Natural killer cell treated with Interleukin-12 subunit alpha and Interleukin-12 subunit beta and Interleukin-15 and Interleukin-18, amount 100 ng/mL, for 72 hours (primary cell): ENCODE results near the gene MSI2. TPM values are rescaled to one million over a fixed set of nuclear protein-coding genes. Genes with fewer than 3 reads are reported as not detected.

Experiments
- ATAC-seq, 2 donors: fragments of 150-1000 bp; cut with Tn5 transposase in 1 of 2; sonication (Bioruptor Pico), chemical (Tn5 transposase) in 1 of 2; 2 replicates each; pipeline ENCODE4 v1.10.0; 2021
- DNase-seq: peaks from one replicate; pipeline ENCODE4 v3.0.0; 2022; ENCODE audit warnings: low spot score
- H3K27ac Mint-ChIP-seq, 2 donors: 1 replicate in 1 of 2; 2 replicates in 1 of 2; pipeline ENCODE4 v1.8.0; 2022; ENCODE audit warnings: mixed read lengths in 2 of 2, mild to moderate bottlenecking in 1 of 2, moderate library complexity in 1 of 2
- H3K27me3 Mint-ChIP-seq, 2 donors: 1 replicate in 1 of 2; 2 replicates in 1 of 2; pipeline ENCODE4 v1.8.0; 2022; ENCODE audit warnings: mixed read lengths in 2 of 2
- H3K36me3 Mint-ChIP-seq: one replicate; pipeline ENCODE4 v1.8.0; 2022; ENCODE audit warnings: mixed read lengths
- H3K4me1 Mint-ChIP-seq, 2 donors: 1 replicate in 1 of 2; 2 replicates in 1 of 2; pipeline ENCODE4 v1.8.0; 2022; ENCODE audit warnings: low read depth in 2 of 2, mixed read lengths in 2 of 2, mild to moderate bottlenecking in 1 of 2
- H3K4me3 Mint-ChIP-seq: one replicate; pipeline ENCODE4 v1.8.0; 2022; ENCODE audit warnings: mixed read lengths
- H3K9me3 Mint-ChIP-seq: 2 replicates; pipeline ENCODE4 v1.8.0; 2022; ENCODE audit warnings: mixed read lengths
- total RNA-seq, 2 donors: library from RNA; stranded (reverse); gene quantifications; one replicate each; pipeline ENCODE4 v1.2.3, GENCODE V29; 2022

MSI2 gene
- total RNA-seq, 2 donors from 2014 or later = 51.3 to 126 TPM

DNA sequence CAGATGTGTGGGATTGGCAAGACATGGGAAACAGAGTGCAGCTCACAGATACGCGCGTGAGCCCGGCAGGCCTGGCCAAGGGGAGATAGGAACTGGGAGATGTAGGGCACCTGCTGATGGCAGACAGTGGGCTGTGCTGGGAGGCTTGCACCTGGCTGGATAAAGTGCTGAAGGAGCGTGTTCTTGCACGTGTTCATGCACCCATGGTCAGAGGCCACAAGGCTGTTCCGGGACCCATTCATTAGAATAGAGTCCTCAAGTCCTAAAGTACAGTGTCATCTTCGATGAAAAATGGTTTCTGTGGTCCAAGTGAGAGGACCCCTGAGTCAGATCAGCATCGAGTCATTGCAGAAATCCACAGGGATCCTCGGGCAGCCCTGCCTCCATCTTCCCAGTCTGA is 252.3 kb downstream of the MSI2 start:
- no peak for ATAC-seq
- no peak for DNase-seq
- no peaks in the 10 kb centered on the region for H3K36me3 Mint-ChIP-seq
- H3K9me3 Mint-ChIP-seq = no peaks in the 10 kb centered on the region
- peaks cover 10 to 13% of the 10 kb centered on the region in 2 donors for H3K4me1 Mint-ChIP-seq
- H3K4me3 Mint-ChIP-seq = no peak overlapping the region
- no peak overlapping the region for H3K27ac Mint-ChIP-seq
- peaks cover 0 to 2% of the 10 kb centered on the region in 2 donors for H3K27me3 Mint-ChIP-seq

DNA sequence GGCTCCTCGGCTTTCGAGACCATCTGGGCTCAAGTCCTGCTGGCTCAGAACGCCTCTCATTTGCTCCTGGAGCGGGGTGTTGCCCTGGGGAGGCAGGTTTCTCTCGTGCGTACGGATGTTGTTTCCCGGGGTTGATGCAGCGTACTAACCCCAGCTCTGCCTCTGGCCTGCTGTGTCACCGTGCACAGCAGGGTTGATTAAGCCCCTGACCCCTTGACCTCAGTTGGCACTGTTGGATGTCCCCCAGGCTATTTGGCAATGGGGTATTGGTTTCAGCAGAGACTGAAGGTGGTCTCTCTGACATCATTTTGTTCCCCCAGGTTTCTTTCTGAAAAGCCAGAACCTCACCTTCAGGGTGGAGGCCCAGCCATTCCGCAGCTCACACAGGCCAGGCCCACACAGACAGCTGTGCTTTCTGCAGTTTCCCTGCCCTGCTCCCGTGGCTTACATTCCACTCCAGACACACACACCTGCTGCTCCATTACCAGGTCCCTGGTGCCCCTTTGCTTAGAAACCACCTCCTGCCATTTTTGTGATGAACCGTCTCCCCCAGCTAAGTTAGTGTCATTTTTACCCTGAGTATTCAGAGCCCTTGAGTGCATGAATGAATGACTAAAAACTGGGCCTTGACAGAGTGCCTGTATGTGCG is 255.3 kb downstream of the MSI2 start:
- peaks cover 0 to 2% of the 10 kb centered on the region in 2 donors for H3K27me3 Mint-ChIP-seq
- H3K27ac Mint-ChIP-seq = peak overlapping the region in 1 of 2 donors; percentile 27
- H3K36me3 Mint-ChIP-seq = no peaks in the 10 kb centered on the region
- no peaks in the 10 kb centered on the region for H3K9me3 Mint-ChIP-seq
- H3K4me1 Mint-ChIP-seq = peaks cover 4 to 8% of the 10 kb centered on the region in 2 donors
- ATAC-seq = no peak
- H3K4me3 Mint-ChIP-seq = no peak overlapping the region
- no peak for DNase-seq

DNA sequence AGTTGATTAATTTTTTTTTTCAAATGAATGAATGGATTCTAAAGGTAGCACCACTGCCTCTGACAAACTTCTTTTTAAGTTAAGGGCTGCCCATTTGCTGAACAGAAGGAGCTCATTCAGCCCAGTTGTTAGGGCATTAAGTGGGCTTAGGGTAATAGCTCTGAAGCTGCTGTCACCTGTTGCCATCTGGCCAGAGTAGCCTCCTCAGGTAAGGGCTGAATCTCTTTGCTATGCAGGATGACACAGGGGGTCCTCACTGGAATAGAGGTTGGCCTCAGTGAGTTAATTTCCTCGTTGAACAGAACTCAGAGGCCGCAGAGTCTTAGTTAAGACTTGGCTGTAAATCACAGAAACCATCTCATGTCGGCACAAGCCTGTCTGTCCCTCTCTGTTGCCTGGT is 255.9 kb downstream of the MSI2 start:
- DNase-seq (no peak), ATAC-seq (no peak)
- Mint-ChIP-seq H3K9me3 (no peaks in the 10 kb centered on the region), H3K4me3 (no peak overlapping the region), H3K27me3 (peaks cover 0 to 2% of the 10 kb centered on the region in 2 donors), H3K4me1 (peaks cover 4 to 8% of the 10 kb centered on the region in 2 donors), H3K27ac (peak overlapping the region in 1 of 2 donors; percentile 27), H3K36me3 (no peaks in the 10 kb centered on the region)

GRCh38 chr17:57512691-57513090 is 256.4 kb downstream of the MSI2 start:
- Mint-ChIP-seq H3K27me3 (peaks cover 0 to 2% of the 10 kb centered on the region in 2 donors), H3K27ac (peak overlapping the region in 1 of 2 donors; percentile 27), H3K4me3 (no peak overlapping the region), H3K4me1 (peaks cover 4 to 7% of the 10 kb centered on the region in 2 donors), H3K9me3 (no peaks in the 10 kb centered on the region), H3K36me3 (no peaks in the 10 kb centered on the region)
- DNase-seq = no peak
- no peak for ATAC-seq

DNA sequence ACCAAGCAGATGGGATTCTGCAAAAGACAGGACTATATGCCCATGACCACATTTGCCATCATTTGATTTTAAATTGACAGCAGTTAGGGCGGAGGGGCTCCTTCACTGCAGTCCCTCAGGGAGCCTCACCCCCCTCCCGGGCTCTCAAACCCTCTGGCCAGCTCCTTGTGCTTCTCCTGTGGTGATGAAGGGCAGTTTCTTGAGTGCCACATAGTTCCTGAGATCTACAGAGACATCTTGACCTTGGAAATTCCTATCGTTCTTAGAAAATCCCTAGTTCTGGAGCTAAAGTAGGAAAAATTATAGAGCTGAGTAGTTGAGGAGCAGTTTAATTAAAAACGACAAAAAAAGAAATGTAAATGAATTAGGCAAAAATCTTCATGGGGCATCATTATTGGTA is 257.2 kb downstream of the MSI2 start:
- ATAC-seq = no peak

DNA sequence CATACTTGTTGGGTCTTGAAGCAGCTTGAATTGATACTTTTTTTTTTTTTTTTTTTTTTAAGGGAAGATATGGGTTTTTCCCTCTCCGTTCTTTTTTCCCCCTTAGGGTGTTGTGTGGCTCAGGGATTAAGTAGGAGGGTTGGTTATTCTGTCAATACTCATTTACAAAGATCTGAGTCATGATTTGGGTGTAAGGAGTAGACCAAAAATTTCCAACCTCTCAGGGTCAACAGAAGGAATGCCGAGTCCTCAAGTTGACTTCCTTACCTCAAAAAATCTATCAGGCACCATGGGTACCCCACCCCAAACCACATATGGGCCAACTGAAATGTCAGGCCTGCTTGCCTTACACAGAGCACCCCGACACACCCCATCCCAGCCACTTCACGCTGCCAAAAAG is 258.3 kb downstream of the MSI2 start:
- H3K9me3 Mint-ChIP-seq = no peaks in the 10 kb centered on the region
- no peak for ATAC-seq
- H3K27ac Mint-ChIP-seq = peak overlapping the region in 1 of 2 donors; percentile 66

More for the DNA sequence above, 257.2 kb downstream of the MSI2 start:
- peaks cover 3 to 4% of the 10 kb centered on the region in 2 donors for H3K4me1 Mint-ChIP-seq
- H3K4me3 Mint-ChIP-seq = no peak overlapping the region
- DNase-seq = no peak
- H3K27ac Mint-ChIP-seq = peak overlapping the region in 1 of 2 donors; percentile 66
- no peaks in the 10 kb centered on the region for H3K27me3 Mint-ChIP-seq
- H3K9me3 Mint-ChIP-seq = no peaks in the 10 kb centered on the region
- no peaks in the 10 kb centered on the region for H3K36me3 Mint-ChIP-seq

GRCh38 chr17:57515662-57516211 is 259.4 kb downstream of the MSI2 start:
- no peak overlapping the region for H3K27ac Mint-ChIP-seq
- DNase-seq (no peak), ATAC-seq (no peak)
- no peaks in the 10 kb centered on the region for H3K36me3 Mint-ChIP-seq
- no peaks in the 10 kb centered on the region for H3K9me3 Mint-ChIP-seq
- H3K4me3 Mint-ChIP-seq = no peak overlapping the region
- H3K4me1 Mint-ChIP-seq = peaks cover 3 to 4% of the 10 kb centered on the region in 2 donors
- H3K27me3 Mint-ChIP-seq = no peaks in the 10 kb centered on the region

More for the DNA sequence above, 258.3 kb downstream of the MSI2 start:
- Mint-ChIP-seq H3K4me3 (no peak overlapping the region), H3K36me3 (no peaks in the 10 kb centered on the region), H3K4me1 (peaks cover 3 to 4% of the 10 kb centered on the region in 2 donors), H3K27me3 (no peaks in the 10 kb centered on the region)
- DNase-seq = no peak

- no peak overlapping the region for H3K4me3 Mint-ChIP-seq
- H3K36me3 Mint-ChIP-seq = no peaks in the 10 kb centered on the region
- H3K27ac Mint-ChIP-seq = no peak overlapping the region
- H3K9me3 Mint-ChIP-seq = no peaks in the 10 kb centered on the region
- H3K4me1 Mint-ChIP-seq = peaks cover 3 to 4% of the 10 kb centered on the region in 2 donors
- DNase-seq (no peak), ATAC-seq (no peak)
- no peaks in the 10 kb centered on the region for H3K27me3 Mint-ChIP-seq
Measured at GRCh38 chr17:57516290-57517230, 260.2 kb downstream of the MSI2 start.

- no peaks in the 10 kb centered on the region for H3K4me1 Mint-ChIP-seq
- H3K4me3 Mint-ChIP-seq = no peak overlapping the region
- H3K27me3 Mint-ChIP-seq = no peaks in the 10 kb centered on the region
- no peaks in the 10 kb centered on the region for H3K36me3 Mint-ChIP-seq
- no peak for ATAC-seq
- H3K27ac Mint-ChIP-seq = no peak overlapping the region
- no peak for DNase-seq
- H3K9me3 Mint-ChIP-seq = no peaks in the 10 kb centered on the region
Measured at GRCh38 chr17:57517273-57517631, 260.9 kb downstream of the MSI2 start.

GRCh38 chr17:57517632-57518456 is 261.5 kb downstream of the MSI2 start:
- Mint-ChIP-seq H3K4me1 (no peaks in the 10 kb centered on the region), H3K27me3 (no peaks in the 10 kb centered on the region), H3K27ac (no peak overlapping the region), H3K9me3 (no peaks in the 10 kb centered on the region), H3K36me3 (no peaks in the 10 kb centered on the region), H3K4me3 (no peak overlapping the region)
- ATAC-seq (no peak), DNase-seq (no peak)

GRCh38 chr17:57518587-57519581 is 262.6 kb downstream of the MSI2 start:
- no peak overlapping the region for H3K4me3 Mint-ChIP-seq
- no peak for DNase-seq
- peak in 1 of 2 donors; percentile 27 for ATAC-seq
- H3K27ac Mint-ChIP-seq = no peak overlapping the region
- no peaks in the 10 kb centered on the region for H3K36me3 Mint-ChIP-seq
- H3K27me3 Mint-ChIP-seq = no peaks in the 10 kb centered on the region
- H3K9me3 Mint-ChIP-seq = no peaks in the 10 kb centered on the region
- H3K4me1 Mint-ChIP-seq = peaks cover 0 to 3% of the 10 kb centered on the region in 2 donors

DNA sequence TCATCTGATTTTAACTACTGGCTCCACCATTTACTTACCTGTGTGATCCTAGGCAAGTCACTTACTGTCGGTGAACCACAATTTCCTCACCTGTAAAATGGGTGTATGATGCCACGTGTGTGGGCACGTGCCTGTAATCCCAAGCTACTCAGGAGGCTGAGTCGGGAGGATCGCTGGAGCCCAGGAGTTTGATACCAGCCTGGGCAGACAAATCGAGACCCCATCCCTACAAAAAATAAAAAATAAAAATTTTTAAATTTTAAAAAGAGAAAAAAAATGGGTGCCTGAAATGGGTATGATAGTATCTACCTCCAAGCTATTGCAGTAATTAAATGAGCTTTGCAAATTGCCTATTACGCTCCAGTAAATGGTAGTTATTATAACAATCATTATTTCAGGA is 263.5 kb downstream of the MSI2 start:
- Mint-ChIP-seq H3K4me3 (no peak overlapping the region), H3K4me1 (peaks cover 2 to 11% of the 10 kb centered on the region in 2 donors), H3K9me3 (no peaks in the 10 kb centered on the region), H3K27me3 (no peaks in the 10 kb centered on the region), H3K27ac (no peak overlapping the region), H3K36me3 (no peaks in the 10 kb centered on the region)
- ATAC-seq = no peak
- DNase-seq = no peak
